NCI-H2107 (cell line): ENCODE measurements around the gene EHMT1.
A peak's percentile ranks its signal among the peaks of the same experiment; 100 is the strongest.

Source experiments
- DNase-seq: peaks from one replicate; lab custom pipeline; 2025; lab: John Stamatoyannopoulos, UW

The EHMT1 gene

GRCh38 chr9:137829260-137829996 is 210.6 kb downstream of the EHMT1 start:
- DNase-seq, result no peak

GRCh38 chr9:137832191-137832700 is 213.4 kb downstream of the EHMT1 start:
- no peak for DNase-seq

- DNase-seq, result no peak
Observed at GRCh38 chr9:137832830-137833590, 214.2 kb downstream of the EHMT1 start.

- no peak for DNase-seq
Observed at GRCh38 chr9:137833721-137834613, 215.2 kb downstream of the EHMT1 start.

- no peak for DNase-seq
Observed at GRCh38 chr9:137834846-137835546, 216.2 kb downstream of the EHMT1 start.

- peak; percentile 43 for DNase-seq
Observed at GRCh38 chr9:137836151-137836830, 217.5 kb downstream of the EHMT1 start.

- no peak for DNase-seq
Observed at GRCh38 chr9:137836831-137837241, 218.0 kb downstream of the EHMT1 start.

GRCh38 chr9:137837345-137838278 is 218.8 kb downstream of the EHMT1 start:
- DNase-seq, result no peak

- DNase-seq, result no peak
Observed at GRCh38 chr9:137838576-137838975, 219.8 kb downstream of the EHMT1 start.

GRCh38 chr9:137843355-137843754 is 224.6 kb downstream of the EHMT1 start:
- DNase-seq, result no peak

- no peak for DNase-seq
Observed at GRCh38 chr9:137851516-137852267, 232.9 kb downstream of the EHMT1 start.

GRCh38 chr9:137853392-137853995 is 234.7 kb downstream of the EHMT1 start:
- no peak for DNase-seq

- no peak for DNase-seq
Observed at GRCh38 chr9:137860361-137860760, 241.6 kb downstream of the EHMT1 start.

- no peak for DNase-seq
Observed at GRCh38 chr9:137865581-137866145, 246.9 kb downstream of the EHMT1 start.

GRCh38 chr9:137866226-137867141 is 247.7 kb downstream of the EHMT1 start:
- no peak for DNase-seq

- DNase-seq, result no peak
Observed at GRCh38 chr9:137870432-137870831, 251.6 kb downstream of the EHMT1 start.

GRCh38 chr9:137872296-137872695 is 253.5 kb downstream of the EHMT1 start:
- DNase-seq, result no peak
